Stimulated activated CD4-positive, alpha-beta T cell treated with anti-CD3 and anti-CD28 coated beads, Interleukin-2, amount 100 ng/mL, for 4 hours (primary cell): ENCODE data around the gene CREB1.

Experiments used
- DNase-seq: peaks from one replicate; pipeline ENCODE4 v3.0.0-alpha.2; 2020; ENCODE audit warnings: low read depth

The CREB1 gene

DNA sequence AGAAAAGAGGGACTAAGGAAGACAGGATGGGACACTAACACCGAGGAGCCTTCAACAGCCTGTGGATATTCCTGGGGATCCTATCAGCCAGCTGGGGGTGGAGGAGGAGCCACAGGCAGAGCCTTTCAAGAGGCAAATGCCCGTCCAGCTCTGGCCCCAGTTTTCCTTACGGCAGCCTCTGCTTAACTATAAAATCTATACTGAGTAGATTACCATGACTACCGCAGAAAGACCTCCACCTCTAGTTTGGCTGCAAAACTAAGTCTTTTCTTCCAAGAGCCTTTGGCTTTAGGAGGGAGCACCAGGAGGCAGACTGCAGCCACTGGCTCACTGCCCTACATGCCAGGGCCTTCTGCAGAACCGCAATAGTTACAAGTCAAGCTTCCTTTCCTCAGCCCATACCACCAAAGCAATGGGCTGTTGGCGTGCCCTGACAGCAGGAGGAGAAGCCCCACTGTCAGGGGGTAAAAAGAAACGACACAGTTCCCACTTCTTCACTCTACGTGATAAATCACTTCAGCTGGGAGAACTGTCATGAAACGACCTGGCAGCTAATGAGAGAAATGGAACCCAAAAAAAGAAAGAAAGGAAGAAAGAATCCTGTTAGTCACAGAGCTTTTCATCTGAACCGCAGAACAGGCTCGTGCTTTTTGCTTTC lies 25.1 kb upstream of the CREB1 start:
- no peak for DNase-seq

GRCh38 chr2:207505171-207505570 lies 24.6 kb upstream of the CREB1 start:
- DNase-seq: no peak

GRCh38 chr2:207505728-207506127 lies 24.0 kb upstream of the CREB1 start:
- no peak for DNase-seq

DNA sequence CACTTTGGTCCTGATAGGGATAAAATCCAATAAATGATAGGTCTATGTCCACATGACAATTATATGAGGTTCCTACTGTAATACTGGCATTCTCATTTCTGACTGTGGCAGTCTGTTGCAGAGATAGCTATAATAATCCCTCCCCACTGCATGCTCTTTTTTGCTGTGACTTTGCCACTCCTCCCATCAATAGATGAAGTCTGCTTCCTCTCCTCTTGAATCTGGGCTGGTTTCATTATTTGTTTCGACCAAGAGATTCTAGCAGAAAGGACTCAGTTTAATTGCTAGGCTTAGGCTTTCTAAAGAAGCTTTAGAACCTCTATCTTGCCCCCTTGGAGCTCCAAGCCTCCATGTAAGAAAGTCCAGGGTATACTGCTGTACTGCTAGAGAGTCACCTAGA lies 23.3 kb upstream of the CREB1 start:
- DNase-seq: no peak

- DNase-seq: no peak
These were observed 19.6 kb upstream of the CREB1 start for GRCh38 chr2:207510148-207510547.

- no peak for DNase-seq
These were observed 17.9 kb upstream of the CREB1 start for GRCh38 chr2:207511851-207512250.

DNA sequence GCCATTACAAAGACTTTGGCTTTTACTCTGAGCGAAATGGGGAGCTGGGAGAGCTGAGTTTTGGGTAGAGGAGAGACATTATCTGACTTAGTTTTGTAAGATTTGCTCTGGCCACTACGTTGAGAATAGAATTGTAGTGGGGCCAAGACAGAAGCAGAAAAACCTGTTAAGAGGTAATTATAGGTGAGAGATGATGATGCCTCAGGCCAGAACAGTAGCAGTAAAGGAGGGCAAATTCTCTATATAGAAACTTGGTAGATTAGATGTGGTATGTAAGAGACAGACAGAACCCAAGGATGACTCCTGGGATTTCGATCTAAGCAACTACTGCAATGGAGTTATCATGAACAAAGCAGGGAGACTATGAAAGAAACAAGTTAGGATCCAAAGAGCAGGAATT lies 17.4 kb upstream of the CREB1 start:
- no peak for DNase-seq

DNA sequence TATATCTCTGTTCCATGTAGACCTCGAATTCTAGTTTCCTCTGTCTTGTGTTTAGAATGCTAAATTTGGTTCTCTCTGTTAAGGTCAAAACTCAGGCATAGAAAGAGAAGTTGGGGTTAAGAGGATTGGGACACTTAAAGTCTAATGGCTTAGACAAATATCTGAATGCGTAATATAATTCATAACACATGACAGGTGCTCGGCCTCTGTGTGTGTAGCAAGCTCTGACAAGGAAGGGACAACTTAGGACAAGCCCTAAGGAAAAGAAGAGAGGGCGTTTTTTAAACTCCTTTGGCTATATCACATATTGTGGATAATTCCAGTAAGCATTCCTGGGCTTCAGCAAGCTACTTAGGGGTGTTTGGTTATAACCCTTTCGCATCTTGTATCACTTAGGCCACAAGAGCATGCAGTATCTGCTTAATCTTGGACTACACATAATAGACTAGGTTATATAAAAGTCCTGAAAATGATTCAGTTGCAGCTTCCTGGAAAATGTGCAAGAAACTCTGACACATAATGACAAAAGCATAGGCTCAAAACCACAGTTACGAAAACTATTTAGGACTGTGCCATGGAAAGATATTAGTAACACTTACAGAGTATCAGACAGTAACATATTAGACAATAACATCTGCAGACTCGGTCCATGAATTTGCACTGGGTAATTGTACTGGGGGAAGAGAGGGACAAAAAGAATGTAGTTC lies 16.1 kb upstream of the CREB1 start:
- DNase-seq: no peak

DNA sequence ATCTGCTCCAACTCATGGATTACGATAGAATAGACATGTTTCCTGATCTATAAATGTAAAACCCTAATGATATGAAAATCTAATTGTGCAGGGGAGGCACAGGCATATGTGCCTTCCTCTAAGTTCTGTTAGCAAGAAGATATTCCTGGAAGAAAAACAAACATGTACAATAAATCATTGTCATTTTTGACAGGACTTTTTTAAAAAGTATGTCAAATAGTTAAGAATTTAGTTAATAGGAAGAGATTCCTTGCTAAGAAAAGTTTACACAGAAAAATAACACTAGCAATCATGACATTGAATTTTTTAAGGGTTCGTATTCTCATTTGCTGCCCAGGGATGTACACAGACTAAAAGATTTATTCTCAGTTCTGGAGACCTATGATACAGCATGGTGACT lies 15.3 kb upstream of the CREB1 start:
- no peak for DNase-seq

DNA sequence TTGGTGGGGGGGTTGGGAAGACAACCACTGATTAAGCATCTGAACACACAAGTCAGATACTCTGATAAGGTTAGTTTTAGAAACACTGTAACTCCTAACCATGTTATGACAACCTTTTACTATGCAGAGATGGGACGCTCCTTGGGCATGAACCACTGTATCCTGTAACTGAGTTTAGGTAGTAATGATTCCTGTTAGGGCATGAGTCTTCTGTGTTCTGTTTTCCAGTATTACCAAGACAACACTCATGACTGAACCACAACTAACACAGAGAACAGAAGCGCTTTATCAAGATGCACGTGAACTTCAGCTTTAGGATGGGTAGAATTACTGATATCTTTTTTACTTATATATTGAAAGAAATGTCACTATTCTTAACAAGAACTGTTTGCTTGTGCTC lies 14.1 kb upstream of the CREB1 start:
- no peak for DNase-seq

DNA sequence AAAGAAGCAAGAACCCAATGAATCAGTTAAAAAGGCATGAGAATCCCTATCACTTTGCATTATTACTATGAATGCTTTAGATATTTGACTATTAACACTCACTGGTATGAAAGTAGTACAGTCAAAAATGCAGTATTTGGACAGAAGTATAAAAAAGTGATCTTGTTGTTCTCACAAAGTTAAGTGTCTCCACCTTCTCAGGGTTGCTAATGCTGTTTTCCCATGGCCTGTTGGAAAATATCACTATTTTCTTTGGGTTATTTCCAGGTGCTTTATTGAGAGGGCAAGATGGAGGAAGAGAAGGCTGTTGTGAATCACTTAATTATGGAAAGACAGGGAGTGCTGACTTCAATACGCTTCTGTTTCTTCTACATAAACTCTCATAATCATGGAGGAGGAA lies 13.6 kb upstream of the CREB1 start:
- no peak for DNase-seq

- DNase-seq: no peak
These were observed 6.8 kb upstream of the CREB1 start for GRCh38 chr2:207523005-207523404.

DNA sequence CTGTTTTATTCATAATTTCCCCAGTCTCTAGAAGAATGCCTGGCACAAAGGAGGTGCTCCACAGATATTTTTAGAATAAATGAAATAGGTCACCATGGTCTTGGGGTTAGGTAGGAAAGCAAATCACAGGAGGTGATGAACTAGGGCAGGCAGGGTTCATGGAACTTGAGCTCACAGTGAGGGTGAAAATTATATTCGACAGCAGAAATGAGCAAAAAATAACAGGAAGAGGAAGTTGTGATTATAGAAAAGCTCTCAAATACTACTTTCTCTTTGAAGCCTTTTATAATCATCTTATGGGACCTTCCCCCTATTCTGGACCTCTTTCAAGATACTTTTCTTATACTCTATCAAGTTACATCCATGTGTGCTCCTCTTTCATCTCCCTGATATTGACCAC lies 4.5 kb upstream of the CREB1 start:
- no peak for DNase-seq

- DNase-seq: peak; percentile 42
These were observed 807 bp upstream of the CREB1 start for GRCh38 chr2:207528980-207529329.

- DNase-seq: peak; percentile 19
These were observed 634 bp downstream of the CREB1 start for GRCh38 chr2:207530160-207531031.

GRCh38 chr2:207531032-207531952 lies 1.5 kb downstream of the CREB1 start:
- no peak for DNase-seq

DNA sequence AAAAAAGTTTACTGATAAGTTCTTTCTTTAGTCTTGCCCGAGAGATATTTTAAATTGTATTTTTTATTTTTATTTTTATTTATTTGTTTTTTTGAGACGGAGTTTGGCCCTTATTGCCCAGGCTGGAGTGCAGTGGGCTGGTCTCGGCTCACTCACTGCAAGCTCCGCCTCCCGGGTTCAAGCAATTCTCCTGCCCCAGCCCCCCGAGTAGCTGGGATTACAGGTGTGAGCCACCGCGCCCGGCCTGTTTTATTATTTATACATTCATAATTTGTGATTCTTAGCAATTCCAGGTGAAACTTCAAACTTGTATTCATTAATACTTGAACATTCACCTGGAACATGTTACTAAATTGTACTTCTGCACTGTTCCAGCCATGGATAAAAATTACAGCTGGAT lies 2.9 kb downstream of the CREB1 start:
- DNase-seq: no peak

DNA sequence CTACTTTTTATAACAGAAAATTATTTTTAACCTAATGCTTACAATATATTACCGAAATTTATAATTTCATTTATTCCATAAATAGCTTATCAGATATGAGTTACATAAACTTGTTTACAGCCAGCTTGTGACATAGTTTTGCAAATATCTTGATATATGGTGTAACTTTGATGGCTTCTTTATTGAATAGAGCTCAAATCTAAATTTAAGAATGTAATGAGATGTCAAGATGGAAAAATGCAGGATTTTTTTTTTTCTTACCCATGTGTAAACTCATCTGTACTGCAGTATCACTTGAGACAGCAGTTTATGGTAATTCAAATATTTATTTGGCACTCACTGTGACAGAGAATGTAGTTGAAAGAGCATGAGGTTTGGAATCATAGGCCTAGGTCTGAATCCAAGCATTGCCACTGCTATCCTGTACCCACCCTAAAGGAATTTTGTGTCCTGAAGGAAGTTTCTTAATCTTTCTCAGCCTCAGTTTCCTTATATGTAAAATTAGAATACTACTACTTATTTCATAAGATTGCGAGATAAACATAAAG lies 3.8 kb downstream of the CREB1 start:
- DNase-seq: no peak

DNA sequence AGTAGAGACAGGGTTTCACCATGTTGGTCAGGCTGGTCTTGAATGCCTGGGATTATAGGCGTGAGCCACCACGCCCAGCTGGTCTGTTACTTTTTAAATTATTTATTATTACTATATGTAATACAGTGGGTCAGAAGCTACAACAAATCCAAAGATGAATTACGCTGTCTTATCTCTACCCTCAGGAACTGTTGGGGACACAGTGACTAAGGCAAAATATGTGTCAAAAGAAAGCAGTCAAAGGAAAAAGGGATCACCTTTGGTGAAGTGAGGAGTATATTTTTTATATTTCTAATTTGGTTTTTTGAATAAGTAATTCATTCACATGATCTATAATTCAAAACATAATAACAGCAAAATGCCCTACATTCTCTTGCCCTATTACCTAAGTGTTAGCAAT lies 4.7 kb downstream of the CREB1 start:
- DNase-seq: no peak

- DNase-seq: no peak
These were observed 9.7 kb downstream of the CREB1 start for GRCh38 chr2:207539470-207539869.

GRCh38 chr2:207540431-207540830 lies 10.7 kb downstream of the CREB1 start:
- DNase-seq: no peak

- DNase-seq: no peak
These were observed 12.2 kb downstream of the CREB1 start for GRCh38 chr2:207541933-207542332.
